Dermis blood vessel endothelial cell (primary cell): ENCODE measurements around the gene SLC5A11. TPM values are rescaled to one million over a fixed set of nuclear protein-coding genes. Genes with fewer than 3 reads are reported as not detected.

Source experiments
- total RNA-seq: library from RNA; depleted of rRNA; stranded (reverse); fragments of >200 nt; gene quantifications from 2 replicates; pipeline ENCODE4 v1.2.3, GENCODE V29; 2014

The SLC5A11 gene
- total RNA-seq, 1 donor from 2014 or later, result 0.17 TPM

Other genes starting within 250 kb of the SLC5A11 start
- 31.4 and 47.1 TPM in 2 replicates for gene TNRC6A, start 116.3 kb upstream of the SLC5A11 start, total RNA-seq
- gene ARHGAP17, start 169.4 kb downstream of the SLC5A11 start, total RNA-seq, result 59.9 and 81.3 TPM in 2 replicates